ENCODE results near the gene TMEM120B. TPM values are rescaled to one million over a fixed set of nuclear protein-coding genes. Genes with fewer than 3 reads are reported as not detected.

Gene TMEM120B
- total RNA-seq, 1 donor from 2014 or later: 3.9 TPM

GRCh38 chr12:121814429-121815119 is 102.0 kb downstream of the TMEM120B start:
- no peak for DNase-seq (ENCODE audit: low read depth in 2 of 2)

GRCh38 chr12:121815263-121815662 is 102.7 kb downstream of the TMEM120B start:
- DNase-seq (ENCODE audit: low read depth in 2 of 2): no peak

GRCh38 chr12:121816925-121817647 is 104.5 kb downstream of the TMEM120B start:
- DNase-seq (ENCODE audit: low read depth in 2 of 2): no peak

GRCh38 chr12:121817648-121818043 is 105.1 kb downstream of the TMEM120B start:
- no peak for DNase-seq (ENCODE audit: low read depth in 2 of 2)

GRCh38 chr12:121819212-121819949 is 106.8 kb downstream of the TMEM120B start:
- DNase-seq (ENCODE audit: low read depth in 2 of 2): no peak

GRCh38 chr12:121820056-121820455 is 107.5 kb downstream of the TMEM120B start:
- DNase-seq (ENCODE audit: low read depth in 2 of 2): no peak

- DNase-seq (ENCODE audit: low read depth in 2 of 2): no peak
Observed at GRCh38 chr12:121822393-121823100, 110.0 kb downstream of the TMEM120B start.

- DNase-seq (ENCODE audit: low read depth in 2 of 2): no peak
Observed at GRCh38 chr12:121823101-121823726, 110.7 kb downstream of the TMEM120B start.

GRCh38 chr12:121823727-121824115 is 111.2 kb downstream of the TMEM120B start:
- DNase-seq (ENCODE audit: low read depth in 2 of 2): no peak

- no peak for DNase-seq (ENCODE audit: low read depth in 2 of 2)
Observed at GRCh38 chr12:121825041-121825523, 112.5 kb downstream of the TMEM120B start.

GRCh38 chr12:121826318-121827150 is 114.0 kb downstream of the TMEM120B start:
- DNase-seq (ENCODE audit: low read depth in 2 of 2): no peak

- DNase-seq (ENCODE audit: low read depth in 2 of 2): no peak
Observed at GRCh38 chr12:121827351-121828099, 115.0 kb downstream of the TMEM120B start.

GRCh38 chr12:121828306-121828705 is 115.8 kb downstream of the TMEM120B start:
- DNase-seq (ENCODE audit: low read depth in 2 of 2): no peak

GRCh38 chr12:121828826-121829225 is 116.3 kb downstream of the TMEM120B start:
- DNase-seq (ENCODE audit: low read depth in 2 of 2): no peak

GRCh38 chr12:121829250-121829918 is 116.8 kb downstream of the TMEM120B start:
- DNase-seq (ENCODE audit: low read depth in 2 of 2): no peak

GRCh38 chr12:121830134-121830533 is 117.6 kb downstream of the TMEM120B start:
- no peak for DNase-seq (ENCODE audit: low read depth in 2 of 2)

- DNase-seq (ENCODE audit: low read depth in 2 of 2): no peak
Observed at GRCh38 chr12:121830588-121831265, 118.2 kb downstream of the TMEM120B start.

Data from dermis microvascular lymphatic vessel endothelial cell (primary cell).